ENCODE results near the gene CA9.

The CA9 gene

DNA sequence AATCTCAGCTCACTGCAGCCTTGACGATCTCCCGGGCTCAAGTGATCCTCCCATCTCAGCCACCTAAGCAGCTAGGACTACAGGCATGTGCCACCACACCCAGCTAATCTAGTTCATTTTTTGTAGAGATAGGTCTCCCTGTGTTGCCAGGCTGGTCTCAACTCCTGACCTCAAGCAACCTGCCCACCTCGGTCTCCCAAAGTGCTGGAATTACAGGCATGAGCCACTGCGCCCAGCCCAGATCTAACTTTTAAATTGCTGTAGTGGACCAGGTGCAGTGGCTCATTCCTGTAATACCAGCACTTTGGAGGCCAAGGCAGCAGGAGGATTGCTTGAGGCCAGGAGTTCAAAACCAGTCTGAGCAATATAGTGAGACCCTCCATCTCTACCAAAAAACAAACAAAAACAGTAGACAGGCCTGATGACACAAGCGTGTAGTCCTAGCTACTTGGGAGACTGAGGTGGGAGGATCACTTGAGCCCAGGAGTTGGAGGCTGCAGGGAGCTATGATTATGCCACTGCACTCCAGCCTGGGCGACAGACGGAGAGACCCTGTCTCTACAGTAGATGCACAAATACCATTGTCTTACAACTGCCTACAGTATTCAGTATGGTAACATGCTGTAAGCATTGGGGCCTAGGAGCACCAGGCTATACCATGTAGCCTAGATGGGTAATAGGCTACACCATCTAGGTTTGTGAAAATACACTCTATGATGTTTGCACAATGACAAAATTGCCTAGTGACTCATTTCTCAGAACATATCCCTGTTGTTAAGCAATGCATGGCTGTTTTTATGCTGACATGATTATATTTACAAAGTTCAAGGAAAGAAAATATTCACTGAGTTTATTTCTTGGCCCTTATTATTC is 21.5 kb upstream of the CA9 start:
- no peak for DNase-seq

DNA sequence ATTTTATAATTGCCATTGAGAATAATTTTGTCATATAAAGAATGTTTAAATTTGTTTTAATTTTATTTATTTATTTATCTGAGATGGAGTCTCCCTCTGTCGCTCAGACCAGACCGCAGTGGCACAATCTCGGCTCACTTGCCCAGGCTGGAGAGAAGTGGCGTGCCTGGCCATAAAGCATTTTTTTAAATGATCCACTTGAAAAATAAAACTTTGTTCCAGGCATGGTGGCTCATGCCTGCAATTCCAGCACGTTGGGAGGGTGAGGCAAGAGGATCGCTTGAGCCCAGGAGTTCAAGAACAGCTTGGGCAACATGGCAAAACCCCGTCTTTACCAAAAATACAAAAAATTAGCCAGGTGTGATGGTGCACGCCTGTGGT is 20.9 kb upstream of the CA9 start:
- no peak for DNase-seq

GRCh38 chr9:35653611-35654010 is 20.1 kb upstream of the CA9 start:
- DNase-seq, result no peak

GRCh38 chr9:35656348-35656747 is 17.4 kb upstream of the CA9 start:
- DNase-seq, result no peak

DNA sequence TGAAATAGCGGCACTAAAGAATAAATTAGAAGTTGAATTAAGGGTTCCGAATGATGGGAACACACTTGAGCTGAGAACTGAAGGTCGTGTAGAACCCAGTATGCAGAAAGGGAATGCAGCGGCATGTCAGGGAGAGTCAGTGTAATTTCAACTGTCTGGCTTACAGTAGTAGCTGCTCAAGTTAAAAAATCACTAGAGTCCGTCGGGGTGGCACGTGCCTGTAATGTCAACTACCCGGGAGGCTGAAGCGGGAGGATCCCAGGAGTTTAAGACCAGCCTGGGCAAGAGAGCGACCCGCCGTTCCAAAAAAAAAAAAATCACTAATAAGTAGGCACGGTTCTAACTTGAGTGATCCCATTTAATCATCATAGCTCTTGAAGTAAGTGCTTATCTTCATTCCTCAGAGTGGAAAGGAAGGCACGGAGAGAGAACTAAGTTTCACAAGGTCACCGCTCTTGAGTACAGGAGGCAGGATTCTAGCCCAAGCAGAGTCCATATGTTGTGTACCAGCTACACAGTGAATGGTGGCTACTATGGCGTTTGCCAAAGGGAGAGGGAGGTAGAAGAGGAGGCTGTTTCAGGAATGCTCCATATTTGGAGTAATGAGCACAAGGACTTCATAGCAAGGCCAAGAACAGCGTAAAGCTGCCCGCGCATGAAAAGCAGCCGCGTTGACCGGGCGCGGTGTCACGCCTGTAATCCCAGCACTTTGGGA is 16.7 kb upstream of the CA9 start:
- DNase-seq, result peak; percentile 64 to 72

DNA sequence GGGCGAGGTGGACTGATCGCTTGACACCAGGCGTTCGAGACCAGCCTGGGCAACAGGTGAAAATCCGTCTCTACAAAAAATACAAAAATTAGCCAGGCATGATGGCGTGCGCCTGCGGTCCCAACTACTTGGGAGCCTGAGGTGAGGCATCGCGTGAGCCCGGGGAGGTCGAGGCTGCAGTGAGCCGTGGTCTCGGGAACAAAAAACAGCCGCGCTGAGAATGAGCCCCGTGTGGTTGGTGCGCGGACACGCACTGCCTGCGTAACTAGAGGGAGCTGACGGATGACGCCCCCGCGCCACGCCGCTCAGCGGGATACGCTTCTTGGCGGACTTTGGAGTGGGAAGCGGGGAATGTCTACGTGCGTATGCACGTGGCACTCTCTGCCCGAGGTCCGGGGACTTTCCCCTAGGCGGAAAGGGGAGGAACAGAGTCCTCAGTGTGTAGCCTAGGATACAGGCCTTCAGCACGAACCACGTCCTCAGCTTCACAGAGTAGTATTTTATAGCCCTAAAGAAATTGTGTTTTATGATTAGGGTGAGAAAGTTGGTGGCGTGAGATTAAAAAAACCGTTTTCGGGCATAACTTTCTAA is 16.1 kb upstream of the CA9 start, which contains the start of gene RMRP:
Gene RMRP (minus strand): TSS at position 474 of the 591 bp plus-strand sequence.
- peak; percentile 96 to 99 for DNase-seq

GRCh38 chr9:35658137-35658967 is 15.4 kb upstream of the CA9 start, which contains the start of gene CCDC107:
Gene CCDC107 (plus strand): TSS chr9:35658292. CDS start chr9:35658380, 88 bp downstream.
- peak; percentile 76 to 85 for DNase-seq

DNA sequence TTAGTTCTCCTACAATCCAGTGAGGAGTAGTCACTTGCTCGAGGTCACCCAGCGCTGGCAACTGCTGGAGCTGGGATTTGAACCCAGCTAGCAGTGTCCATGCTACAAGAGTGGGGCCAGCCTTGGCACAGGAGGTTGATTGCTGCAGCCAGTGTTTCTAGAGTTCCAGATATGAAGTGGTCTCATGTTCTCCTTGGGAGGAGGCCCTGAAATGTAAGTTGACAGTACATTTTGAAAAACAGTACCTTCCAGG is 14.8 kb upstream of the CA9 start:
- DNase-seq, result peak in 1 of 2 experiments; percentile 28

DNA sequence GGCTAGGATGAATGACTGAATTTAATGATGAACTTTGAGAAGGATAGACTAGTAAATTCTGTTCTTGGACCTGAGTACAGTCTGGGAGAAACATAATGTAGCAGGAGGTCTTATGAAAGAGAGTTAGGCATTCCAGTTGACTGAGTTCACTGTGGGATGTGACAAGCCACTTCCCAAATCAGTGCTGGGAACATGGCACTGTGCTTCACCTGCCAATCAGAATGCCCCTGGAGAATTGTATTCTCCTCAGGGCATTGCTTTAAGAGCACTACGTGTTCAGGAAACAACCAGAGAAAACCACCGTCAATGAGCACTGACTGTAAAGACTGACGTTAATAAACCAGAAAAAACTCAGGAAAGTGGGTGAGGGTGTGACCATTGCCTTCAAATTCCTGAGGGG is 14.4 kb upstream of the CA9 start:
- DNase-seq, result no peak

GRCh38 chr9:35660966-35661415 is 12.7 kb upstream of the CA9 start:
- DNase-seq, result peak in 1 of 2 experiments; percentile 8

DNA sequence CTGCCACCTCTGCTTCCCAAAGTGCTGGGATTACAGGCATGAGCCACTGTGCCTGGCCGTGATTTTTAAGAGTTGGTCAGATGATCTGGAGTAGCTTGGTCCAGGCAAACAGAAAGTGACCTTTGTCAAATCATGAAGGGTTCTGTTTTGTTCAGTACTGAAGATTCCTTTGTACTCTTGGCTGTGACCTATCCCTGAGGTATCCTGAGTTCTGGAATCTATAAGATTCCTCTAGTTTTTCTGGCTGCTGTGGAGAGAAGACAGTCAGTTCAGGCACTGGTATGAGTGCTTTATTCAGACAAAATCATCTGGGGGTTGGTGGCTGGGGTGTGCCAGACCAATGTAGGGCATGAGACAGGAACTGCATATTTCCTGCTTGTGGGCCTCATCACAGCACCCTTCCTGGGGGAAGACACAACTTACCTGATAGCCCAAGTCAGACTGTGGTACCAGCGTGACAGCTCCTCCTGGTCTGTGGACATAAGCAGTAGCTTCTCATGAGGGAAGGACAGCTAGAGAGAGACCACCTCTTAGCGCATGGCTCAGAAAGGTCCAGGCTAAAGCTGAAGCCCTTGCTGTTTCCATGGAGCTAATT is 11.9 kb upstream of the CA9 start:
- DNase-seq, result no peak

GRCh38 chr9:35662437-35662836 is 11.3 kb upstream of the CA9 start:
- DNase-seq, result no peak

GRCh38 chr9:35664531-35665470 is 8.9 kb upstream of the CA9 start, which contains the start of gene ARHGEF39:
Gene ARHGEF39 (minus strand): TSS chr9:35665195. CDS start chr9:35665169, 26 bp downstream.
- DNase-seq, result peak; percentile 51 to 81

DNA sequence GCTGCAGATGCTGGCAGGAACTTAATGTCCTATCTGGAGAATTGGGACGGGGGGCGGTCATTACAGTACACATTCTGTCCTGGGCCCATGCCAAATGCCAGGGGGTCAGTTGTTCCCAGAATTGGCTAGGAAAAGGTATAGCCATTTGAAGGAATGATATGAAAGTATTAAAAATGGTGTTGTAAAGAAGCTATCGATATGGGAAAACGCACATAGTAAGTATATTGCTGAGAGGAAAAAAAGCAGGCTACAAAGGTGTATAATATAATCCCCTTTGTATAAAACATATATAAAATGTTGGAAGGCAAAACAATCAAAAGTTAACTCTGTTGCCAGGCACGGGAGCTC is 8.3 kb upstream of the CA9 start:
- DNase-seq, result no peak

DNA sequence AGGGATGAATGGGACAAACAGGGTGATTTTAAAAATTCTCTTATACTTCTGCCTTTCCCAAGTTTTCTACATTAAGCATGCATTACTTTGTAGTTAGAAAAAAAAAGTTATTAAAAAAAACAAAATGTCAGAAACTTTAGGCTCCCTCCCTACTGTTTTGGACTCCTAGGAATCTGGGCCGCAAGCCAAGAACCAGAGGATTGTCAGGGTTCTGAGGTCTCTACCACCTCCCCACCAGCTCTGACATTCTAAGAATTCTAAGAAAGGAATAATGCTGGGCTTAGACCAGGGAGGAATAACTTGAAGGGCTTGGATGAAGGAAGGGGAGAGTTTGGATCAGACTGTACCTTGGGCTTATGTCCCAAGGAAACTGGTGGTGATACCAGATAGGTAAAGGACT is 7.7 kb upstream of the CA9 start:
- DNase-seq, result no peak

DNA sequence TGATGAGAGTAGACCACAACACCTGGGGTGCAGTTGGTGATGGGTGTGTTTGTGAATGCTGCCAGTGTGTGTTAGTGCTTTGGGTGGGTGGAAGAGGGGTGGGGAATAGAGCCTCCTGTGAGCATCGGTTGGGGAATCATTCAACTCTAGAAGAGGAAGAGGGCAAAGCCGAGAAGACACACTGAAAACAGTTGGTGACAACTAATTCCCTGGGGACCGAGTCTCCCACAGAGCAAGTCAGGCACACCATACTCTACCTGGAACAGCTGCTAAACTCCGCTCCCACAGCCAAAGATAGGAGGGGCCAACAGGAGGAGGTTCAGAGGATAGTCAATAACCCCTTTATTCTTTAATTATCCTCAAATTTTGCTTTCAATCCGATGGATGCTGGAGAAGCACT is 7.2 kb upstream of the CA9 start:
- DNase-seq, result no peak

DNA sequence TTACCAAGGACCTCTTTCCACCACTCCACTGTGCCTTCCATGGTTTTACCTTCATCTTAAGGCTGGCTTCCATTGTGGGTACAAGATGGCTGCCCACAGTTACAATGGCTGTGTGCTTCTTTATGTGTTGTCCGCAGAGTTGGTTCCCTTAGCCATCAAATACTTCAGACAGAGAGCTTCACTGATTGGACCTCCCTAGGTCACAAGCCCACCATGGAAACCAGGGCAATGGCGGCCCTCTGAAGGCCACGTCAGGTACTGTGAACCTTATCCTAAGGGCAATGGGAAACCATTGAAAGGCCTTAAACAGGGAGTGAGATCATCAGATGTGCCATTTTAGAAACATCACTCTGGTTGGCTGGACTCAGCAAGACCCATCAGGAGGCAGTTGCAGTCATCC is 5.8 kb upstream of the CA9 start:
- no peak for DNase-seq

DNA sequence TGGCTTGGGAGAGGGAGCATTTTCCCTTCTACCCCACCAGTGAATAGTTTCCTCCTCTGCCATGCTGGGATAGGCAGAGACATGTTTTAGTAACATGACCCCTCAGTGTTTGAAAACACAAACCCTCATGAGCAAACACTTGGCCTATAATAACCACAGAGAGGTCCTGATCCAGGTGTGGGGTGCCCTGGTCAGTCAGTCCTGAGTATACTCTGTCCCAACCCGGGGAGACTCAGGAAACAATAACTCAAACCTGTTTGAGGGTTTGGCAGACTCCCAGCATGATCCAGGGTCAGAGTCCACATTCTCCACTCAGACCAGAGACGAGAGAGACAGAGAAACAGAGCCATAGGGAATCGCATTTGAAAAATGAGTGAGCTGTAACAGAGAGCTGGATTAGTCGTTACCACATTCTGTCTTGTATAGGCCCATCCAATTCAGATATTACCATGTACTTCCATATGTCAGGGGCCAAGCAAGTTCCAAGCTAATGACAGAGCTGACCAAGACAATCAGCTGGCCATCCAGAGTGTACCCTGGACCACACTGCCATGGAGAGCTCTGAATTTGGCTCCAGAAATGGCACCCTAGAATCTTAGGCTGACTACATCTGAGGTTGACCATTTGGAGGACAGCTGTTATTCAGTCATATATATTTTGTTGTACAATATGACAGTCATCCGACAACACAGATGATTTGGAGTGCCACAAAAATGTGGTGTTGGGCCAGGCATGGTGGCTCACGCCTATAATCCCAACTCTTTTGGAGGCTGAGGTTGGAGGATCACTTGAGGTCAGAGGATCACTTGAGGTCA is 4.2 kb upstream of the CA9 start:
- no peak for DNase-seq

DNA sequence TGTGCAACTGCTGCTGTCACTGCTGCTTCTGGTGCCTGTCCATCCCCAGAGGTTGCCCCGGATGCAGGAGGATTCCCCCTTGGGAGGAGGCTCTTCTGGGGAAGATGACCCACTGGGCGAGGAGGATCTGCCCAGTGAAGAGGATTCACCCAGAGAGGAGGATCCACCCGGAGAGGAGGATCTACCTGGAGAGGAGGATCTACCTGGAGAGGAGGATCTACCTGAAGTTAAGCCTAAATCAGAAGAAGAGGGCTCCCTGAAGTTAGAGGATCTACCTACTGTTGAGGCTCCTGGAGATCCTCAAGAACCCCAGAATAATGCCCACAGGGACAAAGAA is 265 bp downstream of the CA9 start:
- no peak for DNase-seq

DNA sequence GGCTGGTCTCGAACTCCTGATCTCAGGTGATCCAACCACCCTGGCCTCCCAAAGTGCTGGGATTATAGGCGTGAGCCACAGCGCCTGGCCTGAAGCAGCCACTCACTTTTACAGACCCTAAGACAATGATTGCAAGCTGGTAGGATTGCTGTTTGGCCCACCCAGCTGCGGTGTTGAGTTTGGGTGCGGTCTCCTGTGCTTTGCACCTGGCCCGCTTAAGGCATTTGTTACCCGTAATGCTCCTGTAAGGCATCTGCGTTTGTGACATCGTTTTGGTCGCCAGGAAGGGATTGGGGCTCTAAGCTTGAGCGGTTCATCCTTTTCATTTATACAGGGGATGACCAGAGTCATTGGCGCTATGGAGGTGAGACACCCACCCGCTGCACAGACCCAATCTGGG is 1.5 kb downstream of the CA9 start:
- no peak for DNase-seq

Measured in NCI-H524 (cell line).